Liver (tissue), 9 donors: ENCODE results near the gene PCYT2. TPM values are rescaled to one million over a fixed set of nuclear protein-coding genes. Genes with fewer than 3 reads are reported as not detected.

Experiments used
- DNase-seq: peaks from one replicate; pipeline ENCODE4 v3.0.0-alpha.2; 2017; ENCODE audit warnings: low spot score
- H3K27ac ChIP-seq, 2 donors: one replicate each; pipeline ENCODE4 v1.7.0; 2013; ENCODE audit warnings: inconsistent platforms in 2 of 2, low read length in 2 of 2, control low read depth in 1 of 2, low read depth in 1 of 2, mild to moderate bottlenecking in 1 of 2
- H3K27me3 ChIP-seq, 4 donors: one replicate each; pipeline versions ENCODE4 v1.6.1 to v1.7.0; 2013; ENCODE audit warnings: low read length in 3 of 4, inconsistent platforms in 1 of 4, mild to moderate bottlenecking in 1 of 4, moderate library complexity in 1 of 4; ENCODE audit not compliant: control insufficient read depth in 4 of 4, insufficient read depth in 4 of 4
- H3K36me3 ChIP-seq, 4 donors: one replicate each; pipeline versions ENCODE4 v1.6.1 to v1.7.0; 2013; ENCODE audit warnings: low read length in 3 of 4, mild to moderate bottlenecking in 3 of 4, low read depth in 1 of 4, moderate library complexity in 1 of 4; ENCODE audit not compliant: control insufficient read depth in 4 of 4, insufficient read depth in 3 of 4
- H3K4me1 ChIP-seq, 4 donors: one replicate each; pipeline versions ENCODE4 v1.6.1 to v1.7.0; 2013; ENCODE audit warnings: low read length in 3 of 4, mild to moderate bottlenecking in 3 of 4, moderate library complexity in 1 of 4; ENCODE audit not compliant: control insufficient read depth in 4 of 4, insufficient read depth in 4 of 4
- H3K4me3 ChIP-seq, 3 donors: one replicate each; pipeline versions ENCODE4 v1.6.1 to v1.7.0; 2013; ENCODE audit warnings: low read length in 3 of 3, control low read depth in 1 of 3, low read depth in 1 of 3, mild to moderate bottlenecking in 1 of 3
- H3K9ac ChIP-seq, 2 donors: one replicate each; pipeline ENCODE4 v1.7.0; 2013; ENCODE audit warnings: low read length in 2 of 2, mild to moderate bottlenecking in 2 of 2, moderate library complexity in 2 of 2, control low read depth in 1 of 2, low read depth in 1 of 2
- H3K9me3 ChIP-seq, 4 donors: one replicate each; pipeline versions ENCODE4 v1.6.1 to v1.7.0; 2013; ENCODE audit warnings: low read length in 3 of 4; ENCODE audit not compliant: control insufficient read depth in 4 of 4
- CTCF ChIP-seq: fragments of 150-350 bp; IDR thresholded peaks from 2 replicates; pipeline ENCODE4 v1.5.1; 2017; ENCODE audit warnings: improper control_type of control experiment, low read depth, low read length; ENCODE audit not compliant: missing input control
- EGR1 ChIP-seq, 2 donors: IDR thresholded peaks; 2 replicates each; pipeline ENCODE4 v1.6.1; 2016 to 2018; ENCODE audit warnings: antibody characterized with exemption in 2 of 2, low read depth in 2 of 2
- FOXA1 ChIP-seq: IDR thresholded peaks from 2 replicates; pipeline ENCODE4 v1.6.1; 2016; ENCODE audit warnings: antibody characterized with exemption
- FOXA2 ChIP-seq: IDR thresholded peaks from 2 replicates; pipeline ENCODE4 v1.6.1; 2016; ENCODE audit warnings: antibody characterized with exemption
- GABPA ChIP-seq, 2 donors: IDR thresholded peaks in 1 of 2; conservative IDR thresholded peaks in 1 of 2; 2 replicates each; pipeline ENCODE4 v1.6.1; 2016; ENCODE audit warnings: antibody characterized with exemption in 2 of 2, mild to moderate bottlenecking in 1 of 2, moderate library complexity in 1 of 2
- HNF4A ChIP-seq, 2 donors: conservative IDR thresholded peaks; 2 replicates each; pipeline ENCODE4 v1.6.1; 2016; ENCODE audit warnings: antibody characterized with exemption in 2 of 2, mild to moderate bottlenecking in 2 of 2
- HNF4G ChIP-seq: IDR thresholded peaks from 2 replicates; pipeline ENCODE4 v1.6.1; 2016; ENCODE audit warnings: antibody characterized with exemption
- JUND ChIP-seq, 2 donors: IDR thresholded peaks; 2 replicates each; pipeline ENCODE4 v1.6.1; 2016; ENCODE audit warnings: antibody characterized with exemption in 2 of 2
- MAX ChIP-seq: IDR thresholded peaks from 2 replicates; pipeline ENCODE4 v1.6.1; 2016; ENCODE audit warnings: antibody characterized with exemption
- NR2F2 ChIP-seq: IDR thresholded peaks from 2 replicates; pipeline ENCODE4 v1.6.1; 2016; ENCODE audit warnings: antibody characterized with exemption
- RAD21 ChIP-seq, 2 donors: IDR thresholded peaks; 2 replicates each; pipeline ENCODE4 v1.6.1; 2016; ENCODE audit warnings: antibody characterized with exemption in 2 of 2, mild to moderate bottlenecking in 2 of 2
- RXRA ChIP-seq, 2 donors: IDR thresholded peaks; 2 replicates each; pipeline ENCODE4 v1.6.1; 2017 to 2018; ENCODE audit warnings: antibody characterized with exemption in 2 of 2, mild to moderate bottlenecking in 1 of 2
- SP1 ChIP-seq: IDR thresholded peaks from 2 replicates; pipeline ENCODE4 v1.6.1; 2018; ENCODE audit warnings: antibody characterized with exemption, mild to moderate bottlenecking
- TAF1 ChIP-seq: conservative IDR thresholded peaks from 2 replicates; pipeline ENCODE4 v1.6.1; 2016; ENCODE audit warnings: antibody characterized with exemption, mild to moderate bottlenecking
- YY1 ChIP-seq: IDR thresholded peaks from 2 replicates; pipeline ENCODE4 v1.6.1; 2016; ENCODE audit warnings: antibody characterized with exemption, mild to moderate bottlenecking
- ZBTB33 ChIP-seq: IDR thresholded peaks from 2 replicates; pipeline ENCODE4 v1.6.1; 2016; ENCODE audit warnings: antibody characterized with exemption
- WGBS: extraction: QIAGEN DNeasy Blood & Tissue Kit; methylation state at CpG from one replicate; pipeline ENCODE4 v1.1.7; 2013; 5-methylcytosine and 5-hydroxymethylcytosine counted together
- polyA plus RNA-seq, 2 donors: library from polyadenylated mRNA; stranded (reverse) in 1 of 2; unstranded in 1 of 2; fragments of 200-250 nt in 1 of 2; fragments of >200 nt in 1 of 2; fragmentation: Nextera tagmentation in 1 of 2; extraction: Ambion mirVana in 1 of 2; gene quantifications; one replicate each; pipeline versions ENCODE4 v1.2.1 to v1.2.3, GENCODE V29; 2013 to 2015
- total RNA-seq, 2 donors: library from RNA; depleted of rRNA; stranded (reverse); fragments of >200 nt; gene quantifications; one replicate each; pipeline ENCODE4 v1.2.3, GENCODE V29; 2014
- TF ChIP-seq, protein P1 (sequence below): IDR thresholded peaks from 2 replicates; pipeline ENCODE4 v1.6.1; 2016; ENCODE audit warnings: antibody characterized with exemption
- TF ChIP-seq, protein P2 (sequence below): IDR thresholded peaks from 2 replicates; pipeline ENCODE4 v1.6.1; 2016; ENCODE audit warnings: antibody characterized with exemption, mild to moderate bottlenecking
- donor health status: healthy.
- donor health status: healthy.
- donor health status: healthy.
- donor health status: healthy.
- donor health status: healthy.

PCYT2 gene
- total and polyA plus RNA-seq, 4 donors: 63.9 to 101 (median 88.4) TPM

DNA sequence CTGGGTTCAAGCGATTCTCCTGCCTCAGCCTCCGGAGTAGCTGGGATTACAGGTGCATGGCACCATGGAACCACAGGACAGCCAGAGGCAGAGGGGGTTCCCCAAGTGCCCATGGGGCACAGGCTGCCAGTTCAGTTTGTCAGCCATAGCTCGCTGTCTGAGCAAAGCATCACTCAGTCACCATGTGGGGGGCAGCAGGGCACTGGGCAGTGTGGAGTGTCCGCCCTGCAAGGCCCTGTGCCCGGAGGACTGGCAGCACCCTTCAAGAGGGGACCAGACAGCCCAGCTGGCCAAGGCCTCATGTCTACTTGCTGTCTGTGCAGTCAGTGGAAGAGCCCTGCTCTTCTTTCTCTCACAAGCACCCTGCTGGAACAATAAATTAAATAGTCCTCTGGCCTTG is 26.2 kb downstream of the PCYT2 start:
- peaks cover 0 to 7% (median 5%) of the 10 kb centered on the region in 4 donors for H3K4me1 ChIP-seq
- H3K4me3 ChIP-seq: no peak overlapping the region
- no peak overlapping the region for H3K27ac ChIP-seq
- H3K9ac ChIP-seq: no peak overlapping the region
- no peak for DNase-seq
- TF ChIP-seq SP1 (no peak), HNF4G (no peak), EGR1 (IDR thresholded peaks at IDR 0.05; ENCODE audit: low read depth in 2 of 2) (no peak), CTCF (no peak), RXRA (IDR thresholded peaks at IDR 0.05) (no peak), FOXA2 (no peak), YY1 (no peak), HNF4A (conservative IDR thresholded peaks at IDR 0.05) (no peak), ZBTB33 (no peak), JUND (IDR thresholded peaks at IDR 0.05) (no peak), TAF1 (no peak), FOXA1 (no peak), GABPA (IDR thresholded peaks at IDR 0.05 in 1 of 2, conservative IDR thresholded peaks at IDR 0.05 in 1 of 2) (no peak), NR2F2 (no peak), RAD21 (IDR thresholded peaks at IDR 0.05) (no peak), MAX (no peak)
- TF ChIP-seq, protein P1, sequence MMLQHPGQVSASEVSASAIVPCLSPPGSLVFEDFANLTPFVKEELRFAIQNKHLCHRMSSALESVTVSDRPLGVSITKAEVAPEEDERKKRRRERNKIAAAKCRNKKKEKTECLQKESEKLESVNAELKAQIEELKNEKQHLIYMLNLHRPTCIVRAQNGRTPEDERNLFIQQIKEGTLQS: no peak
- TF ChIP-seq, protein P2, sequence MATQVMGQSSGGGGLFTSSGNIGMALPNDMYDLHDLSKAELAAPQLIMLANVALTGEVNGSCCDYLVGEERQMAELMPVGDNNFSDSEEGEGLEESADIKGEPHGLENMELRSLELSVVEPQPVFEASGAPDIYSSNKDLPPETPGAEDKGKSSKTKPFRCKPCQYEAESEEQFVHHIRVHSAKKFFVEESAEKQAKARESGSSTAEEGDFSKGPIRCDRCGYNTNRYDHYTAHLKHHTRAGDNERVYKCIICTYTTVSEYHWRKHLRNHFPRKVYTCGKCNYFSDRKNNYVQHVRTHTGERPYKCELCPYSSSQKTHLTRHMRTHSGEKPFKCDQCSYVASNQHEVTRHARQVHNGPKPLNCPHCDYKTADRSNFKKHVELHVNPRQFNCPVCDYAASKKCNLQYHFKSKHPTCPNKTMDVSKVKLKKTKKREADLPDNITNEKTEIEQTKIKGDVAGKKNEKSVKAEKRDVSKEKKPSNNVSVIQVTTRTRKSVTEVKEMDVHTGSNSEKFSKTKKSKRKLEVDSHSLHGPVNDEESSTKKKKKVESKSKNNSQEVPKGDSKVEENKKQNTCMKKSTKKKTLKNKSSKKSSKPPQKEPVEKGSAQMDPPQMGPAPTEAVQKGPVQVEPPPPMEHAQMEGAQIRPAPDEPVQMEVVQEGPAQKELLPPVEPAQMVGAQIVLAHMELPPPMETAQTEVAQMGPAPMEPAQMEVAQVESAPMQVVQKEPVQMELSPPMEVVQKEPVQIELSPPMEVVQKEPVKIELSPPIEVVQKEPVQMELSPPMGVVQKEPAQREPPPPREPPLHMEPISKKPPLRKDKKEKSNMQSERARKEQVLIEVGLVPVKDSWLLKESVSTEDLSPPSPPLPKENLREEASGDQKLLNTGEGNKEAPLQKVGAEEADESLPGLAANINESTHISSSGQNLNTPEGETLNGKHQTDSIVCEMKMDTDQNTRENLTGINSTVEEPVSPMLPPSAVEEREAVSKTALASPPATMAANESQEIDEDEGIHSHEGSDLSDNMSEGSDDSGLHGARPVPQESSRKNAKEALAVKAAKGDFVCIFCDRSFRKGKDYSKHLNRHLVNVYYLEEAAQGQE: no peak
- no peaks in the 10 kb centered on the region for H3K9me3 ChIP-seq
- H3K36me3 ChIP-seq: peaks cover 12 to 45% (median 23%) of the 10 kb centered on the region in 4 donors
- WGBS: 97% methylated on average over 5 of the region's 5 CpGs
- no peaks in the 10 kb centered on the region for H3K27me3 ChIP-seq
